Nephron (organoid): ENCODE data around the gene MYCL.

Experiments used
- H3K27ac Mint-ChIP-seq, 3 experiments: 2 replicates each; pipeline ENCODE4 v1.8.0; 2020; ENCODE audit warnings: mixed read lengths in 3 of 3, mild to moderate bottlenecking in 2 of 3, moderate library complexity in 1 of 3
- H3K27me3 Mint-ChIP-seq: 2 replicates; pipeline ENCODE4 v1.8.0; 2021; ENCODE audit warnings: low read depth, mild to moderate bottlenecking, moderate library complexity, mixed read lengths
- H3K36me3 Mint-ChIP-seq: 2 replicates; pipeline ENCODE4 v1.8.0; 2020; ENCODE audit warnings: low read depth, mixed read lengths
- H3K4me1 Mint-ChIP-seq: 2 replicates; pipeline ENCODE4 v1.8.0; 2020; ENCODE audit warnings: mixed read lengths
- H3K4me3 Mint-ChIP-seq, 3 experiments: 2 replicates each; pipeline ENCODE4 v1.8.0; 2020; ENCODE audit warnings: mild to moderate bottlenecking in 3 of 3, mixed read lengths in 3 of 3, moderate library complexity in 2 of 3
- H3K9me3 Mint-ChIP-seq: 2 replicates; pipeline ENCODE4 v1.8.0; 2020; ENCODE audit warnings: mixed read lengths
- CTCF ChIP-seq, 3 experiments: fragments of 200-600 bp; sonication (generic); IDR thresholded peaks; one replicate each; pipeline ENCODE4 v1.5.0; 2021; ENCODE audit warnings: antibody characterized with exemption in 3 of 3; ENCODE audit not compliant: unreplicated experiment in 3 of 3

The MYCL gene

GRCh38 chr1:39901714-39902459, at the start of gene MYCL:
Gene MYCL (minus strand): TSS chr1:39901917. CDS start chr1:39901434, 483 bp downstream.
- Mint-ChIP-seq H3K4me3 (peak within 1 kb of the TSS; percentile 85 to 95 (median 87)), H3K36me3 (no peaks in the 10 kb centered on the region), H3K27ac (peak within 1 kb of the TSS in 1 of 3 experiments; percentile 59), H3K4me1 (peaks cover 33% of the 10 kb centered on the region), H3K27me3 (peaks cover 63% of the 10 kb centered on the region), H3K9me3 (no peaks in the 10 kb centered on the region)
- peak; percentile 55 to 83 (median 68) for TF ChIP-seq CTCF (IDR thresholded peaks at IDR 0.05; ENCODE audit: unreplicated experiment in 3 of 3)

- H3K4me1 Mint-ChIP-seq, result peaks cover 13% of the 10 kb centered on the region
- H3K27me3 Mint-ChIP-seq, result peaks cover 19% of the 10 kb centered on the region
- H3K36me3 Mint-ChIP-seq, result no peaks in the 10 kb centered on the region
- no peak for TF ChIP-seq CTCF (IDR thresholded peaks at IDR 0.05; ENCODE audit: unreplicated experiment in 3 of 3)
- no peak overlapping the region for H3K27ac Mint-ChIP-seq
- no peaks in the 10 kb centered on the region for H3K9me3 Mint-ChIP-seq
- H3K4me3 Mint-ChIP-seq, result no peak overlapping the region
These were observed 48.2 kb upstream of the MYCL start for GRCh38 chr1:39949891-39950290.

- H3K36me3 Mint-ChIP-seq, result no peaks in the 10 kb centered on the region
- no peak overlapping the region for H3K27ac Mint-ChIP-seq
- no peak overlapping the region for H3K4me3 Mint-ChIP-seq
- TF ChIP-seq CTCF (IDR thresholded peaks at IDR 0.05; ENCODE audit: unreplicated experiment in 3 of 3), result no peak
- no peaks in the 10 kb centered on the region for H3K9me3 Mint-ChIP-seq
- H3K4me1 Mint-ChIP-seq, result peaks cover 1% of the 10 kb centered on the region
- peaks cover 7% of the 10 kb centered on the region for H3K27me3 Mint-ChIP-seq
These were observed 45.5 kb upstream of the MYCL start for GRCh38 chr1:39947260-39947659.

GRCh38 chr1:39946216-39946615, 44.5 kb upstream of the MYCL start:
- H3K36me3 Mint-ChIP-seq, result no peaks in the 10 kb centered on the region
- no peaks in the 10 kb centered on the region for H3K4me1 Mint-ChIP-seq
- H3K4me3 Mint-ChIP-seq, result no peak overlapping the region
- no peak overlapping the region for H3K27ac Mint-ChIP-seq
- peaks cover 7% of the 10 kb centered on the region for H3K27me3 Mint-ChIP-seq
- TF ChIP-seq CTCF (IDR thresholded peaks at IDR 0.05; ENCODE audit: unreplicated experiment in 3 of 3), result no peak
- no peaks in the 10 kb centered on the region for H3K9me3 Mint-ChIP-seq

GRCh38 chr1:39944410-39945112, 42.8 kb upstream of the MYCL start:
- H3K36me3 Mint-ChIP-seq, result no peaks in the 10 kb centered on the region
- no peak for TF ChIP-seq CTCF (IDR thresholded peaks at IDR 0.05; ENCODE audit: unreplicated experiment in 3 of 3)
- no peaks in the 10 kb centered on the region for H3K4me1 Mint-ChIP-seq
- no peak overlapping the region for H3K4me3 Mint-ChIP-seq
- H3K27me3 Mint-ChIP-seq, result peaks cover 7% of the 10 kb centered on the region
- no peak overlapping the region for H3K27ac Mint-ChIP-seq
- no peaks in the 10 kb centered on the region for H3K9me3 Mint-ChIP-seq
